ENCODE results near the gene MCUB.

DNA sequence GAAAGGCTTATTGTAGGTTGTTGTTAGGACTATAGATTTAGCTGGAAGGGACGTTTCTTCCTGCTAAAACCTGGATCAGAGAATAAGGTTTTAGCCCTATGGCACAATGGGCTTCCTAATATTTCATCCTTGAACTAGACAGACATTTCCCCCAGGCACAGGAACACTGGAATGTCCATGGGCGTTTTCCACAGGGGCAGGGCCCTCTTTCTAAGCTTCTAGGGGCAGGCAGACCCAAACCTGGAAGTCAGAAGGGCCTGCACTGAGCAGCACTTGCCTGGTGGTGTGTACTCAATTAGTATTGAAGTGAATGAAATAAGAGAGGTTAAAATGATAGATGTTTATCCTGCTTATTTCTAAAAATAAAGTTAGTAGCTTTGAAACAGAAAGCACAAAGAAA lies 102.1 kb downstream of the MCUB start:
- TF ChIP-seq, protein P1, sequence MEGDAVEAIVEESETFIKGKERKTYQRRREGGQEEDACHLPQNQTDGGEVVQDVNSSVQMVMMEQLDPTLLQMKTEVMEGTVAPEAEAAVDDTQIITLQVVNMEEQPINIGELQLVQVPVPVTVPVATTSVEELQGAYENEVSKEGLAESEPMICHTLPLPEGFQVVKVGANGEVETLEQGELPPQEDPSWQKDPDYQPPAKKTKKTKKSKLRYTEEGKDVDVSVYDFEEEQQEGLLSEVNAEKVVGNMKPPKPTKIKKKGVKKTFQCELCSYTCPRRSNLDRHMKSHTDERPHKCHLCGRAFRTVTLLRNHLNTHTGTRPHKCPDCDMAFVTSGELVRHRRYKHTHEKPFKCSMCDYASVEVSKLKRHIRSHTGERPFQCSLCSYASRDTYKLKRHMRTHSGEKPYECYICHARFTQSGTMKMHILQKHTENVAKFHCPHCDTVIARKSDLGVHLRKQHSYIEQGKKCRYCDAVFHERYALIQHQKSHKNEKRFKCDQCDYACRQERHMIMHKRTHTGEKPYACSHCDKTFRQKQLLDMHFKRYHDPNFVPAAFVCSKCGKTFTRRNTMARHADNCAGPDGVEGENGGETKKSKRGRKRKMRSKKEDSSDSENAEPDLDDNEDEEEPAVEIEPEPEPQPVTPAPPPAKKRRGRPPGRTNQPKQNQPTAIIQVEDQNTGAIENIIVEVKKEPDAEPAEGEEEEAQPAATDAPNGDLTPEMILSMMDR (IDR thresholded peaks at IDR 0.05; ENCODE audit: extremely low read depth in 1 of 2, insufficient read depth in 1 of 2, low read depth in 1 of 2, low read length in 2 of 2): no peak
- TF ChIP-seq POLR2A (IDR thresholded peaks at IDR 0.05; ENCODE audit: low read depth, low read length): no peak
- no peak for TF ChIP-seq EZH2 (IDR thresholded peaks at IDR 0.05; ENCODE audit: borderline replicate concordance, low read depth, low read length, severe bottlenecking)
- TF ChIP-seq POLR2AphosphoS5 (IDR thresholded peaks at IDR 0.05; ENCODE audit: insufficient read depth, low read depth, low read length): no peak
- TF ChIP-seq, protein P2, sequence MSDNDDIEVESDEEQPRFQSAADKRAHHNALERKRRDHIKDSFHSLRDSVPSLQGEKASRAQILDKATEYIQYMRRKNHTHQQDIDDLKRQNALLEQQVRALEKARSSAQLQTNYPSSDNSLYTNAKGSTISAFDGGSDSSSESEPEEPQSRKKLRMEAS (IDR thresholded peaks at IDR 0.05; ENCODE audit: insufficient read depth, insufficient read length): no peak
- TF ChIP-seq JUN (IDR thresholded peaks at IDR 0.05; ENCODE audit: borderline replicate concordance, insufficient read depth, insufficient read length, low read depth): no peak

All from endothelial cell of umbilical vein (primary cell).